ENCODE results near the gene SERTAD1. TPM values are rescaled to one million over a fixed set of nuclear protein-coding genes. Genes with fewer than 3 reads are reported as not detected.

The SERTAD1 gene
- total and polyA plus RNA-seq, 11 donors = 7.6 to 40.2 (median 11.5) TPM

- Histone ChIP-seq H3K4me3 (no peak overlapping the region), H3K9me3 (no peaks in the 10 kb centered on the region), H3K4me1 (peaks cover 0 to 57% (median 22%) of the 10 kb centered on the region in 12 donors), H3K27me3 (no peaks in the 10 kb centered on the region), H3K27ac (peak overlapping the region in 1 of 12 donors; percentile 11), H3K36me3 (no peaks in the 10 kb centered on the region)
- no peak for TF ChIP-seq POLR2A (IDR thresholded peaks at IDR 0.05)
- TF ChIP-seq CTCF (IDR thresholded peaks at IDR 0.05) = no peak
- ATAC-seq (no peak), DNase-seq (peak in 1 of 5 donors; percentile 22)
- intact Hi-C loops (cut with DNase I) = loop anchor here in 1 of 10 donors (5.0 kb wide), 1 partner anchor 56 kb away; no protein-coding TSS in a partner anchor
- 54 to 72% (median 58%) methylated on average over 13 to 22 of the region's 22 CpGs for WGBS, 4 donors
Measured at GRCh38 chr19:40407714-40408597, 17.8 kb downstream of the SERTAD1 start.

- WGBS, 4 donors = 0 to 1% (median 1%) methylated on average over 17 to 41 of the region's 41 CpGs
- ATAC-seq (peak; percentile 81 to 95 (median 90)), DNase-seq (peak; percentile 92 to 95 (median 93))
- TF ChIP-seq POLR2A (IDR thresholded peaks at IDR 0.05) (no peak), CTCF (IDR thresholded peaks at IDR 0.05) (peak in 3 of 12 donors; percentile 10 to 28 (median 12))
- H3K27ac ChIP-seq = peak overlapping the region; percentile 80 to 93 (median 88)
- H3K4me1 ChIP-seq = peaks cover 0 to 26% (median 9%) of the 10 kb centered on the region in 12 donors
- no peaks in the 10 kb centered on the region for H3K36me3 ChIP-seq
- no peaks in the 10 kb centered on the region for H3K9me3 ChIP-seq
- intact Hi-C loops (cut with DNase I) = loop anchor here in 3 of 10 donors (5.0 kb wide), 3 partner anchors 46 to 56 kb away; partner anchors contain the start of genes C19orf47 (in 1 of the 3) and PLD3 (in 1 of the 3)
- peak overlapping the region; percentile 32 to 81 (median 64) for H3K4me3 ChIP-seq
- H3K27me3 ChIP-seq = no peaks in the 10 kb centered on the region
Measured at GRCh38 chr19:40403262-40403984, 22.4 kb downstream of the SERTAD1 start.

- no peaks in the 10 kb centered on the region for H3K27me3 ChIP-seq
- DNase-seq = no peak
- H3K27ac ChIP-seq = no peak overlapping the region
- ATAC-seq = no peak
- intact Hi-C loops (cut with DNase I) = loop anchor here in 4 of 10 donors (2.0 to 5.0 kb wide), 4 partner anchors 43 to 53 kb away; partner anchors contain the start of genes C19orf47 (in 2 of the 4) and PLD3 (in 2 of the 4)
- TF ChIP-seq POLR2A (IDR thresholded peaks at IDR 0.05) = no peak
- TF ChIP-seq CTCF (IDR thresholded peaks at IDR 0.05) = no peak
- no peaks in the 10 kb centered on the region for H3K9me3 ChIP-seq
- peaks cover 0 to 19% (median 9%) of the 10 kb centered on the region in 12 donors for H3K4me1 ChIP-seq
- peaks cover 0 to 8% (median 0%) of the 10 kb centered on the region in 9 donors for H3K36me3 ChIP-seq
- H3K4me3 ChIP-seq = no peak overlapping the region
- WGBS, 4 donors = 44 to 68% (median 61%) methylated on average over 2 to 3 of the region's 3 CpGs
Measured at GRCh38 chr19:40400559-40400958, 25.2 kb downstream of the SERTAD1 start.

Measured in heart left ventricle (tissue), 16 donors.